ENCODE measurements around the gene STT3A. TPM values are rescaled to one million over a fixed set of nuclear protein-coding genes. Genes with fewer than 3 reads are reported as not detected.

The STT3A gene
- total and polyA plus RNA-seq, 10 of the 15 experiments (the other 5 are each of a cell fraction or from before 2014, with no cell fraction given) = 74.4 to 202 (median 118) TPM

- Histone ChIP-seq H3K79me2 (ENCODE audit: control insufficient read depth, insufficient read depth, low read length) (no peaks in the 10 kb centered on the region), H3K9me3 (replicated peaks; ENCODE audit: control insufficient read depth, insufficient read depth, low read length) (no peaks in the 10 kb centered on the region), H3K27me3 (replicated peaks in 1 of 2; ENCODE audit: control insufficient read depth in 2 of 2, insufficient read depth in 2 of 2, low read length in 1 of 2) (no peaks in the 10 kb centered on the region), H3K27ac (ENCODE audit: control insufficient read depth, insufficient read depth) (no peak overlapping the region), H3K4me1 (ENCODE audit: control insufficient read depth, insufficient read depth, low read length) (no peaks in the 10 kb centered on the region), H3K36me3 (ENCODE audit: control insufficient read depth in 2 of 2, insufficient read depth in 2 of 2, low read length in 1 of 2) (peaks cover 14 to 40% of the 10 kb centered on the region in 2 experiments), H3K4me3 (no peak overlapping the region), H2AFZ (ENCODE audit: control insufficient read depth, low read depth, low read length) (no peak overlapping the region), H3K4me2 (ENCODE audit: control insufficient read depth, insufficient read depth) (no peak overlapping the region), H3K9ac (ENCODE audit: control insufficient read depth, insufficient read depth, low read length) (no peak overlapping the region), H4K20me1 (ENCODE audit: control insufficient read depth, insufficient read depth) (no peaks in the 10 kb centered on the region)
- RAD21 ChIA-PET (ENCODE audit: unreplicated experiment) = interaction anchor here (0.8 kb wide), 1 partner anchor 8 kb away, joined by 4 read pairs; no protein-coding TSS in a partner anchor
- no TSS peak for BruUV-seq (replicated peaks)
- CTCF ChIA-PET = interaction anchor here (1.1 to 1.5 kb wide), 2 partner anchors 9 to 11 kb away, joined by 3 to 5 read pairs; partner anchors contain the start of gene EI24
- SMC1A ChIA-PET (ENCODE audit: uncharacterized antibody, unreplicated experiment) = interaction anchor here (1.2 kb wide), 1 partner anchor 9 kb away, joined by 4 read pairs; no protein-coding TSS in a partner anchor
- in situ Hi-C loops (cut with MboI) = no loop called here
- DNase-seq (ENCODE audit: low read depth, low spot score) = no peak
- POLR2A ChIA-PET = no interaction called here
- no peak for ATAC-seq
- FAIRE-seq = no peak
- intact Hi-C loops (cut with micrococcal nuclease; ENCODE audit: unreplicated experiment) = no loop called here
- WGBS (ENCODE audit: insufficient coverage, insufficient replicate concordance, low lambda C conversion rate, missing lambda C conversion rate) = 97% methylated on average over 2 of the region's 2 CpGs
- TF ChIP-seq NFXL1 (IDR thresholded peaks at IDR 0.05; ENCODE audit: borderline replicate concordance) = no peak
- no peak for TF ChIP-seq CREB1 (IDR thresholded peaks at IDR 0.05; ENCODE audit: low read depth)
- no peak for TF ChIP-seq ATF3 (IDR thresholded peaks at IDR 0.05; ENCODE audit: borderline replicate concordance, extremely low read depth, low read depth, low read length)
- no peak for TF ChIP-seq FOXK2 (IDR thresholded peaks at IDR 0.05)
- TF ChIP-seq BCL3 (IDR thresholded peaks at IDR 0.05; ENCODE audit: borderline replicate concordance, insufficient read depth, low read depth, low read length, poor library complexity, severe bottlenecking) = no peak
- no peak for TF ChIP-seq BCL11A (IDR thresholded peaks at IDR 0.05; ENCODE audit: low read depth, low read length)
- TF ChIP-seq CHD4 (IDR thresholded peaks at IDR 0.05) = no peak
- TF ChIP-seq IKZF2 (IDR thresholded peaks at IDR 0.05) = no peak
- no peak for TF ChIP-seq GABPA (IDR thresholded peaks at IDR 0.05; ENCODE audit: low read depth)
- TF ChIP-seq ZBTB4 (CRISPR knock-in tag; IDR thresholded peaks at IDR 0.05) = no peak
- TF ChIP-seq E2F8 (IDR thresholded peaks at IDR 0.05; ENCODE audit: low read depth, partially characterized antibody) = no peak
- TF ChIP-seq HSF1 (IDR thresholded peaks at IDR 0.05; ENCODE audit: low read depth, low read length) = no peak
- no peak for TF ChIP-seq IKZF1 (conservative IDR thresholded peaks at IDR 0.05)
- TF ChIP-seq SP1 (IDR thresholded peaks at IDR 0.05; ENCODE audit: low read depth, low read length) = no peak
- no peak for TF ChIP-seq RB1 (IDR thresholded peaks at IDR 0.05; ENCODE audit: borderline replicate concordance)
These were observed 13.9 kb upstream of the STT3A start for GRCh38 chr11:125578783-125579182.

Data from GM12878 (cell line).